Medulla oblongata (tissue), 1 donor: Measurements from ENCODE around the gene TRIM3.

Experiments
- DNase-seq: peaks from one replicate; pipeline ENCODE4 v3.0.0-alpha.2; 2015; ENCODE audit errors: extremely low spot score

Gene TRIM3

DNA sequence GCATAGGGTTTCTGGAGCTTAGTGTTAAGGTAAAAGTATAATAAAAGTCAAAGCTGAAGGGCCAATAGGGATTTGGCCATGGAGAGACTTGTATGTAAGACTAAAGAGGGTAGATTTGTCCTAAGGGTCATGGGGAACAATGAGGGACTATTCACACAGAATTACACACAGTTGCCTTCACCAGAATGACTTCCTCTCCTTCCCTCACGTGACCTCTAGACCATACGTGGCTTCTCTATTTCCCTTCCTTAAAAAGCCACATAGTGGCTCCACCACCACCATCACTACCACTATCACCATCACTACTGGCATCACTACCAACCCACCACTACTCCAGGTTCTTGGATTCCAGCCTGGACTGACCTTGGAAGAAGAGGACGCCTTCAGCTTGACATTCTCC is 35.7 kb downstream of the TRIM3 start:
- DNase-seq: peak; percentile 48

DNA sequence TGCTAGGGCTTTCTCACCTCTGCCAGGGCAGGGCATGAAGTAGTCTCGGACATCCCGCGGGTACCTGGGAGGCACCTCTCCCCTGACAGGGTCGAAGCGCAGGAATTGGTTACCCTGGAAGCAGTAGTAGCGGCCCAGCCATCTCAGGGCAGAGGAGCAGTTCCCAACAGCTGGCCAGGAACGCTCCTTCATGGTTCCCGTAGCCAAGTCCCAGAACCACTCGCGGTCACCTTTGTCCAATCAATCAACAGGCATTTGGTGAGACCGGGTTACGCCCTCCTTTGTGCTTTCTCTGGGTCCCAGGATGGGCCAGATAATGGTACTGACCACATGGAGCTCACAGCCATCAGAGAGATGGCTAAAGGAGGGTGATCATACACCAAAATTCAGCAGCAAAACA is 36.3 kb downstream of the TRIM3 start:
- no peak for DNase-seq

DNA sequence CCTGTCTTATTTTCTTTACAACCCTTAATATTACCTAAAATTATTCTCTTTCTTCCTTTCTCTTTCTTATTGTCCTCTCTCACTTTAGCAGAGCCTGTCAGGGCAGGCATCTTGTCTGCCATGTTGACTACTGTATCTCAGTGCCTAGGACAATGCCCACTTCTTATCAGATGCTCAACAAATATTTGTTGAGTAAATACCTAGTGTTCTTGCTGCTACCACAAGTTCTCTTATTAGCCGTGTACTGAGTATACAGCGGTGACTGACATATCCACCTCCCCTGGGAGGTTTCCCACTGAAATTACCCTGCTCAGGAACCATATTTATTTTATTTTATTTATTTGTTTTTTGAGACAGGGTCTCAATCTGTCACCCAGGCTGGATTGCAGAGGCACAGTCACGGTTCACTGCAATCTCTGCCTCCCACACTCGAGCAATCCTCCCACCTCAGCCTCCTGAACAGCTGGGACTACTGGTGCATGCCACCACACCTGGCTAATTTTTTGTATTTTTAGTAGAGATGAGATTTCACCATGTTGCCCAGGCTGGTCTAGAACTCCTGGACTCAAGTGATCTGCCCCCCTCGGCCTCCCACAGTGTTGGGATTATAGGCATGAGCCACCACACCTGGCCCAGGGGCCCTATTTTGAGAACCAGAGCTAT is 39.6 kb downstream of the TRIM3 start:
- DNase-seq: no peak

DNA sequence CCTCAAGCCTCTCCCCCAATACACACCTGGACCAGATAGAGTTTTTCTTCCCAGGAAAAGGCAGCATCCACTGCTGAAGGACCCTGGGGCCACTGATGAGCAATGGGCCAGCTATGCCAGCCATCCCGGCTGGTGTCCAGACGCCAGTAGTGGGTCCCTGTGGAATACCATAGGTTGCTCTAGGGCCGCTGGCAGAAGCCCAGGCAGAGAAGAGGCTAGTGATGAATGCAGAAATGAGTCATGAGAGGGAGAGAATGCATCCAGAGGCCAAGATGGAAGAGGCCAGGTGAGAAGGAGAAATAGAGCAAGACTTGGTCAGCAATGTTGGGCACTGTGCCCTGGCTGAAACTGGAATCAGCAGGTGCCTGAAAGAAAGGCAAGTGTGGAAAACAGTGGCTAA is 41.9 kb downstream of the TRIM3 start:
- no peak for DNase-seq

DNA sequence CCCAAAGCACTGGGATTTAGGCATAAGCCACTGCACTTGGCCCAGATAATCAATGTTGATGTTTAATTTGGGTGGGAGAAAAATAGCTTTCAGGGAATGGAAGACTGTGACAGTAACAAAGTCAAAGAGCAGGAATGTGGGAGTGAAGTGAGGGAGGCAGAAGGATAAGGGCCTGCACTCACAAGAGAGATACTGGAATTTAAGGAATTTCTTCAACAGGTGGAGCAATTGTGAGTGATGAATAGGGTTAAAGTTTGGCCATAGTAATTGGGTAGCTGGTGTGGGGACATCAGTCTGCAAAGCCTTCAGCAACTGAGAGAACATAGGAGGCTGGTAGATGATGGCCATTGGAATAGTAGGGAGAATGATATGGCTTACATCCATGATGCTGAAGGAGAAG is 46.2 kb downstream of the TRIM3 start:
- no peak for DNase-seq

DNA sequence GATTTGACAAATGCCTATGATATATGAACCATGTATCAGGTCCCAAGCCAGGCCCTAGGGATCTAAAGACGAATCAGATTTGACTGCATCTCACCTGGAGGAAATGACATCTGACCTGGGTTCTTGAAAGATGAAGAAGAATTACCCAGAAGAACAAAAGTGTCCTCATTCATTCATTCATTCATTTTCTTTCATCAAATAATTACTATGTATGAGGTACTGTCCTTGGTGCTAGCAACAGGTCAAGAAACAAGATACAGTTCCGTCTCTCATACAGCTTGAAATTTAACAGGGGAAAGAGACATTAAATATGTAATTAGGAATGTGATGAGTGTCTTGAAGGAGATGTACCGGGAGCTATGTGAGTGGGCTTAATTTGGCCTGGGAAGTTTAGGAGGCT is 53.1 kb downstream of the TRIM3 start:
- no peak for DNase-seq

DNA sequence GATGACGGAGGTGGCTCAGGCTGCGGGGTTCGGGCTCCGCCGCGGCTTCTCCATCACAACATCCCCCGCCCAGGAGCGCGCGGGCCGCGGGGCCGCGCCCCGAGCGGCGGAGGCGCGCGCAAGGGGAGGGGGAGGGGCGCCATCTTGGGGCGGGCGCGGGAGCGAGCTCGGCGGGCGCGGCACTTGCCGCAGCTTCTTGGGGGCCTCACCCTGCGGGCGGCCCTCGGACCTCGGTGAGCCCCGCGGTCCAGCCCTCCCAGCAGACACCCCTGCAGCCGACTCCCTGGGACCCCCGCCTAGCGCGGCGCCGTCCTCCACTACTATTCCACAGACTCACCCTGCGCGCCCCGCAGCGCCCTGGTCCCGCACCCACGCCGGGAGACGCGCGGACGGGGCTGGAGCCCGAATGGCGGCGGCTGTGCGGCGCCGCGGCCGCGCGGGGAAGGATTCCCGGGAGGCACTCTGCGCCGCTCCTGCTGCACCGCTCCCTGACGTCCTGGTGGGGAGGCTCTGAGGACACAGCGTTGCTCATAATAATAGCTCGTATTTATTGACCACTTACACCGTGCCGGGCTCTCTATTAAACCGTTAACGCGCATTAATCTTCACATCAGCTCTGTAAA is 54.6 kb downstream of the TRIM3 start, which contains the start of gene APBB1:
Gene APBB1, minus strand, starts transcription at position 86 of the 623 bp plus-strand sequence. CDS start 7,747 bp downstream, outside the sequence.
- peak; percentile 74 for DNase-seq

DNA sequence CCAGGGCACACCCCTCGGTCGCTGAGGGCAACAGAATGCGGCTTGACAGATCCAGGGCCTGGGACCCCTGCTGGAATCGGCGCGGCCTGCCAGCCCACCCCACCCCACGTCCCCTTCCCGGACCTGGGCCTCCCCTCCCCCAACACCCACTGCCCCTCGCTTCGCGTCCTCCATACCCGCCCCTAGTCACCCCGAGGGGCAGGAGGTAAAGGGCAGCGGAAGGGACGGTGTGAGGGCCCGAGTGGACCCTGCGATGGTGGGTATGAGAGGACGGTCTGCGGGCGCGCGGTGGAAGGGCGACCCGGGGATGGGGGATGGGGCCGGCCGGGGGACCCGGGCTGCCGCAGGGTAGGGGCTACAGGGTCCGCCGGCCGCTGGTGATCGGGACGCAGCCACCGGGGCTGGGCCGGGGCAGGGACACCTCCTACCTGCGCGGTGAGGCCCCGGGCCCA is 55.2 kb downstream of the TRIM3 start:
- no peak for DNase-seq

DNA sequence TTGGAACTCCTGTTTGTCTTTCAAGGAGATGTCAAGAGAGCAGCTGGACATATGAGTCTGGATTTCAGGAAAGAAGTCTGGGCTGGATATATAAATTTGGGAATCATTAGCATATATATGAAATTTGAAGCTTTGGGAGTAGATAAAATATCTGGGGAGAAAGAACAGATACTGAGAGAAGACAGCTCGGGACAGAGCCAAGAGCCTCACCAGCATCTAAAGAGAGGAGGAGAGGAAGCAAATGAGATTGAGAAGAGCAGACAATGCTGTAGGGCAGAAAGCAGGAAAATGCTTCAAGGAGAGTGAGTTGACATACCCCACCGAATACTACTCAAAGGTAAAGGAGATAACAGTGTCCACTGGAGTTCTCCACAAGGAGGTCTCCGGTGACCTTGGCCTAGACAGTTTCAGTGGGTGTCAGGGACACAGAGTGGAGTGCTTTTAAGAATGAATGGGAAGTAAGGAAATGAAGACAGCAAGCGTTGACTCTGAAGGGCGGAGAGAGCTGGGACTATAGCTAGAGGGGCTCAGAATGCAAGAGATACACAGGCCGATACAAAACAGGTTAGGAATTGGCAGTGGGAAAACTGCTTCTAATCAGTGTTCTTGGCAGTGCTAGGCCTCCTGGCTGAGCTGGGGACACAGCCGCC is 55.7 kb downstream of the TRIM3 start:
- peak; percentile 52 for DNase-seq

DNA sequence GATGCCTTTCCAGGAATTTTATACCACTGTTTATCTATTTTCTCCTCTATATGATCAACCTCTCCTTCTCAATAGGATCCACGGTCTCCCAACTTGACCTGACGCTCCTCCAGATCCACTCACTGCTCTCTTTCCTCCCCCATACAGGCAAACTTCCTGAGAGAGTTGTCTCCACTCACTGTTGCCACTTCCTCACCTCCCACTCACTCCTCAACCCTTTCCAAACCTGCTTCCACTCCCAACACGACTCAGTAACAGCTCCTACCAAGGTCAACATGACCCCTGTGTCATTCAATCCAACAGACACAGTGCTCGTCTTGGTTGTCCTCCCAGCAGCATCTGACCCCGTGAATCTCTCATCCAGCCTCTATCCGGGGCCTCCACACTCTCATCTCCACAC is 57.9 kb downstream of the TRIM3 start:
- DNase-seq: no peak

DNA sequence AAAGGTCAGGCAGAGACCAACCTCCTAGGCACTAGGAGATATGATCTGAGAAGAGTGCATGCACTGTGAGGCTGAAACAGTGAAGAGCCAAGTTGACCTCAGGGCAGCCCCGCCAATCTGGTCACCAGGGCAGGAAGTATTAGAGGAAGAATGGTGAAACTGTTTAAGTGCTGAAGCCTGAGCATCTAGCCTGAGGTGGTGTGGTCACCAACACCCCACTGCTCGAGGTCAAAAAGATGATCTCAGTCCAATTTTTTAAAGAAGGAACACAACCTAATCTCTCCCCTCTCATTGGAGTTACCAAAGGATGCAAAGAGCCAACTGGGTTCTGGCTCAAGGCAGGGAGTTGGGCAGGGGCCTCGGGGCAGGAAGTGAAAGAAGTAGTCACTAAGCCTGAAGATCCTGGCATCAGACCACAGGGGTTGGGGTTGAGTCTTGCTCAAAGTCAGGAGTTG is 58.8 kb downstream of the TRIM3 start:
- DNase-seq: no peak

DNA sequence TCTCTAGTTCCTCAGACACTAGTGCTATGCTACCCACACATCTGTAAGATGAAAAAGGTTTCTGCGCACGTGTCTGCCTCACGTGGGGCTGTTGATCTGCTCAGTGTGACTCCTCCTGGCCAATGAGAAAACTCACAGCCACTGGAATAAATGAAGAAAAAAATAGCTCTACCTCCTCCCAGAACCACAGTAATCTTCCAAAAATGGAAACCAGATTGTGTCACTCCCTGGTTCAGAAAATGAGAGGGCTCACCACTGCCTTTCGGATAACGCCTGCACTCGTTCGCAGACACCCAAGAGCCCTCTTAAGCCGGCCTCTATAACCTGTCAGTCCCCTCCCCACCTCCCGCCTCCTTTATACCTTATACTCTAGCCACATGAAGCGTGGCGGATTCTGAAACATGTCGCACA is 59.9 kb downstream of the TRIM3 start:
- DNase-seq: no peak

DNA sequence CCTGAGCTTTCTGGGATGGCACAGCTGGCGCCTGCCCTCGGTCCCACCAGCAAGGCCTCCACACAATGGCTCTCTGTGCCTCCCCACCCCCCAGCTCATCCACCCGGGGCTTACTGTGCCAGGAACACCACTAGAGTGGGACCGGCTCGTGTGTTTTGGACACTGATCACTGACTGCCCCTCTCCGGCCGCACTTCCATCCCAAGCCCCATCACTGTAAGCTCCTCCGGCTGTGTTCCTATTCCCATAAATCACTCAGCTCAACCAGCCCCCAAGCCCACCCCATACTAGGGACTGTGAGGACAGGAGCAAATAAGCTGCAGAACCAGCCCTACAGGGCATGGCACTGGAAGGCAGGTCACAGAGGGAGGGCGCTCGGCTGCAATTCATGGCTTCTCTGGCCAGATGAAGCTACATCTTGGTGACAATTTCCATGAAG is 62.1 kb downstream of the TRIM3 start:
- DNase-seq: peak; percentile 87

DNA sequence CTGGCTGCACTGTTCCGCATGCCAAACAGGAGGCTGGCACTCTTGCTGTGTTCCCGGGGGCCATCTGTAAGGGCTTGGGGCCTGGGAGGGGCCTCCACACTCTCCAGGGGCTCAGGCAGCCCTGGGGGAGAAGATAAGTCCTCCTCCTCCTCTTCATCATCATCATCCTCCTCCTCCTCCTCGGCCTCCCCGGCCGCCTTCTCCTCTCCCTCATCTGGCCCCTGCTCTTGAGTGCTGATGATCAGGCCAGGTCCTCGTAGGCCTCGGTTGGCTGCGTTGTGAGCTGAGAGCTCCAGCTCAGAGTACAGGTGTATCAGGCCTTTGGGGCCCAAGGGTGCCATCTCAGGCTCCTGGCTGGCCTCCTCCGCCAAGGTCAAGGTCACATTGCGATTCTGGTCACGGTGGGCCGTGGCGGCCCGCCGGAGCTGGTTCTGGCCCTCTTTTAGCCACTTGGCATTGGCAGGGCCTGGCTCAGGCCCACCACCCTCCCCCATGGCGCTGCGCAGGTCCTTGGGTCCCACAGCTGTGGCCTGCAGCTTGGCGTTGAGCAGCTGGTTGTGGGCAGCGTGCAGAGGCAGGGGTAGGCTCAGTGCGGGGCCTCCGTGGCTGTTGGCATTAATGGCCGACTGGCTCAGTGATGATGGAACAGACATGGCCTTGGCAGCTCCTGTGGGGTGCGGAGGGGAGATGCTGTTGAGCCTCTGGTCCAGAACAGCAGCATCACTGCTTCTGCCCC is 62.9 kb downstream of the TRIM3 start:
- peak; percentile 33 for DNase-seq

DNA sequence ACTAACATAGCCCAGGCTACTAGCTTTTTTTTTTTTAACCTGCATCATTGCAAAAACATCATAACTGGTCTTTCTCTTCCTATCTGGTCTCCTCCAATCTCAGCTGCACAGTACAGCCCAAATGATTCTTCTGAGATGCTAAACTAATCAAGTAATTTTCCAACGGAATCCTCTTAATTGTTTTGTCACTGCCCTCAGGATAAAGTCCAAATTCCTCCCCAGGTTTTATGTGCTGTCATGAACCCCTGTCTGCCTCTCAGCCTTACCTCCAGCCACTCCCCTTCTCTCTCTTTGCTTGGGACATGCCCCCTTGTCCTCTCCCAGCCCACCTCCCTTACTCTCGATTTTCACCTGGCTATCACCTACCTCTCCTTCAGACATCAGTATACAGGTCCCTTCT is 67.4 kb downstream of the TRIM3 start:
- no peak for DNase-seq

DNA sequence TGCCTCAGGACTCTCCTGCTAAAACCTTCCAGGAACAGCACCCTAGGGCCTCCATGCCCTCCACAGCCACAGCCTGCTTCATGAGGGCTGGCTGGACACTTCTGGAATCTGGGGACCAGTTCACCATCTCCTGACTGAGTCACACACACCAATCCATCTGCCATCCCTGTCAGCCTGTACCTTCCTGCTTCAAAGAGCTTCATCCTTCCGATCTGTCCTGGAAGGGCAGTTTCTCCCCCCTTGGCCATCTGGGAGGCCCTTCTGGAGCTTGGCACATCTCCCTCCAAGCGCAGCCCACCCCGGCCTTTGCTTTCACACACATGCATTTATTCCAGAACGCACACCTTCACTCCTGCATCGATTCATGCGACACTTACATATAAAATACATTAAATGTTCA is 67.9 kb downstream of the TRIM3 start:
- no peak for DNase-seq

DNA sequence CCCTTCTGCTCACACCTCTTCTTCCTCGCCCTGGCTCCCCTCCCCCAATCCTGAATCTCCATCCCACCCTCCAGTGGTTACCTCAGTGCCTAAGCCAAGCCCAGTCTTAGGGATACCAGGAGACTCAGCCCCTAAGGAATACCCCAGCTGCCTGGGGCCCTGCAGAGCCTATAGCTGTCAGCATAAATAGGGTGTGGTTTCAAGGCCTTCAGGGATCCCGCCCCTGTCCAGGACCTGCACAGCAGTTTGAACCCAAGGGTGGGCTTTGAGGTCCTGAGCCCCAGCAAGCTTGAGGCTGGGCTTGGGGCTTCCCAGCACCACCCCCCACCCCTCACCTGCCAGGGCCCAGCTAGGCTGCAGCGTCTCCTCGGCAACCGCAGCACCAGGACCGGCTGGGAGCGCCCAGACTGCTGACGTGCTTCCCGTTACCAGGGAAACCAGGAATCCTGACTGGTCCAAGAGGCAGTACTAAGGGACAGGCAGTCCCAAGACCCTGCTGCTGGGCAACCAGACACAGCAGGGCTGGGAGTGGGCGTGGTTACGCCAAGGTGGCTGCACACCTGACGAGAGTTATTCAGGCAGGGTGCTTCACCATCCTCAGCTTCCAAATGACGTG is 68.6 kb downstream of the TRIM3 start:
- peak; percentile 82 for DNase-seq

DNA sequence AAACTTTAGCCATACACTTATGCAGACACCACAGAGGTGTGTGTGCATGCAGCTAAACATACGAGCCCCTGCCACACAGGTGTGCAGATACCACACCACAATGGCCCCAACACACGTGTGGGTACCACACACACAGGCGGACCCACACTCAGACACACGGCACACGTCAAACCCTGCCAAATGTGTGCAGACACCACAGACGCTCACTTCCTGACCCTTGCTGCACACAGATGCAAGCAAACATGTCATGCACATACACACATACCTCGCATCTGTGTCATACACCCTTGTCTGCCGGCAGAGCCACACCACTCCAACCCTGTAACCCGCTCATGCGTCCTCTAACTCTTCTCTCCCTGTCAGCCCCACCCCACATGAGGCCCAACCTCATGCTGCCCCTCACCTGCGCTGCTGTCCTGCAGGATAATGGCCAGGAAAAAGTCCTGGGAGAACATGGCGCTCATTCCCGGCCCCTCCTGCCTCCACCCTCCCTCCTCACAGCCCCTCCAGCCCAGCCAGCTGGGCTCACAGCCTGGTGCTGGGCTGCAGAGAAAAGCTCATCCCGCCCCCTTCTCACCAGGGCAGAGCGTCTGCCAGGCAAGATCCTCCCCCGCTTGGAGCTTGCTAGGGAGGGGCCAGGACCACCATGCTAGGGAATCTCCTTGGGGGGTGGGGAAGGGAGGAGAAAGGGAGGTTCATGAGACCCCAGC is 69.2 kb downstream of the TRIM3 start:
- DNase-seq: peak; percentile 71

DNA sequence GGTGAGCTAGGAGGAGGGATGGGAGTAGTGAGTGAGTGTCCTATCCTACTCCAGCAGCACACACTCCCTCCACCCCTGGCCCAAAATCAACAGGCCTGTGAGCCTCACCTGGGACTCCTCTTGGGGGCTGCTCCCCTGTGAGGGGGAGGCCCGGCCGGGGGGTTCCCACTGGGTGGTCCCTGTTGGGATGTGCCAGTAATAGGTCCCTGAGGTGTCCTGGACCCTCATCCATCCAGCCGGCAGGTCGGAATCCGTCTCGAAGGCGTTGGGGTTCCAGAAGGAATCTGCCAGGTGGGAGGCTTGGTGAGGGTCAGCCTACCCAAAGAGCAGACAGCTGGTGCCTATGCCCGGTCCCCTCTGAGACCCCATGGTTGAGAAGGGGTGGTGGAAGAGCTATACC is 70.2 kb downstream of the TRIM3 start:
- no peak for DNase-seq

DNA sequence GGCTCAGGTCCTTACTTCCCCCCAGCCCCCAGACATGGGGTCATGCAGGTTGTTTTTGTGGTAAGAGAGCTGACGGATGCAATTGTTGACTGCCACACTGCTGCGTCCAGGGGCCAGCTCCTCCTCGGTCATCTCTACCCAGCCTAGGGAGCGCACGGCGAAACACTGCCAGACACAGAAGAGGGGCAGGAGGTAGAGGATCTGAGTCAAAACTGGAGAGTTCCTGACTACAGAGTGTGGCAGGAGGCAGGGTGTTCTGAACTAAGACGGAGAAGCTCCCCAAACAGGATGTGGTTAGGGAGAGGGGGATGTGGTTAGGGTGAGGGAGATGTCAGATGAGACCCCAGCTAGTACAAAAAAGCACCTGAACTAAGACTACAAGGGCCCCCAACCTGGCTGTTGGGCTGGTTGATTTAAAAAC is 71.2 kb downstream of the TRIM3 start:
- no peak for DNase-seq

DNA sequence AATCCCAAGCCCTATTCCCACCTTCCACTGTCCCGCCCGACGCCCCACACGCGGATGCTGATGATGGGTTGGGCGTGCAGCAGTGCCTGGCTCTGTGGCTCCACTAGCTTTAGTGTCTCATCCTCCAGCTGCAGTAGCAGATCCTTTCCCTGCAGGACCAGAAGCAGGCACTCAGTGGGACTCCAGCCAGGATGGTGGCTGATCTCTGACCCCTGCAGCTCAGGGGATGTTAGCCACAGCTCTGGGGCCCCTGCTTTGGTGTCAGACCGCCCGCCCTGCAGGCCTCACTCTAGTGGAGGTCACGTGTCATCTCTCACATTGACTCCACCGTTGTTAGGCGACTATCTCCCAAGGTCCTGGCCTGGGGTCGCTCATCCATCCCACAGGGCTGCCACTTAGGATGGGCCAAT is 71.7 kb downstream of the TRIM3 start:
- no peak for DNase-seq
